Duodenal mucosa (tissue), 2 donors: Measurements from ENCODE around the gene PARD6A.

Experiments used
- H3K27ac ChIP-seq: one replicate; pipeline ENCODE4 v1.7.0; 2013; ENCODE audit warnings: low read depth, low read length
- H3K27me3 ChIP-seq, 2 donors: one replicate each; pipeline ENCODE4 v1.7.0; 2013; ENCODE audit warnings: low read length in 2 of 2, control low read depth in 1 of 2; ENCODE audit not compliant: insufficient read depth in 2 of 2, control insufficient read depth in 1 of 2
- H3K36me3 ChIP-seq, 2 donors: one replicate each; pipeline ENCODE4 v1.7.0; 2013; ENCODE audit warnings: low read length in 2 of 2, control low read depth in 1 of 2; ENCODE audit not compliant: insufficient read depth in 2 of 2, control insufficient read depth in 1 of 2
- H3K4me1 ChIP-seq, 2 donors: one replicate each; pipeline ENCODE4 v1.7.0; 2013; ENCODE audit warnings: low read length in 2 of 2, control low read depth in 1 of 2; ENCODE audit not compliant: insufficient read depth in 2 of 2, control insufficient read depth in 1 of 2
- H3K4me3 ChIP-seq, 2 donors: one replicate each; pipeline ENCODE4 v1.7.0; 2013; ENCODE audit warnings: low read length in 2 of 2, low read depth in 1 of 2
- H3K9ac ChIP-seq, 2 donors: one replicate each; pipeline ENCODE4 v1.7.0; 2013; ENCODE audit warnings: low read length in 2 of 2, low read depth in 1 of 2
- H3K9me3 ChIP-seq, 2 donors: one replicate each; pipeline ENCODE4 v1.7.0; 2013; ENCODE audit warnings: low read length in 2 of 2, control low read depth in 1 of 2; ENCODE audit not compliant: control insufficient read depth in 1 of 2

PARD6A gene

GRCh38 chr16:67647111-67647651 lies 13.6 kb upstream of the PARD6A start:
- H3K9me3 ChIP-seq, result no peaks in the 10 kb centered on the region
- peaks cover 54% of the 10 kb centered on the region in 2 donors for H3K27me3 ChIP-seq
- H3K4me1 ChIP-seq, result peaks cover 0 to 12% of the 10 kb centered on the region in 2 donors
- no peak overlapping the region for H3K27ac ChIP-seq
- H3K36me3 ChIP-seq, result peaks cover 0 to 4% of the 10 kb centered on the region in 2 donors
- H3K9ac ChIP-seq, result no peak overlapping the region
- no peak overlapping the region for H3K4me3 ChIP-seq

- H3K4me3 ChIP-seq, result no peak overlapping the region
- H3K4me1 ChIP-seq, result peaks cover 0 to 12% of the 10 kb centered on the region in 2 donors
- no peaks in the 10 kb centered on the region for H3K9me3 ChIP-seq
- no peak overlapping the region for H3K27ac ChIP-seq
- no peak overlapping the region for H3K9ac ChIP-seq
- H3K36me3 ChIP-seq, result peaks cover 0 to 4% of the 10 kb centered on the region in 2 donors
- peaks cover 54 to 57% of the 10 kb centered on the region in 2 donors for H3K27me3 ChIP-seq
Observed at GRCh38 chr16:67647681-67648080, 13.1 kb upstream of the PARD6A start.

GRCh38 chr16:67648088-67648763 lies 12.5 kb upstream of the PARD6A start:
- H3K9ac ChIP-seq, result no peak overlapping the region
- no peak overlapping the region for H3K27ac ChIP-seq
- H3K4me3 ChIP-seq, result no peak overlapping the region
- no peaks in the 10 kb centered on the region for H3K9me3 ChIP-seq
- H3K4me1 ChIP-seq, result peaks cover 0 to 13% of the 10 kb centered on the region in 2 donors
- peaks cover 0 to 4% of the 10 kb centered on the region in 2 donors for H3K36me3 ChIP-seq
- H3K27me3 ChIP-seq, result peaks cover 55 to 57% of the 10 kb centered on the region in 2 donors

- H3K27ac ChIP-seq, result no peak overlapping the region
- peaks cover 59 to 61% of the 10 kb centered on the region in 2 donors for H3K27me3 ChIP-seq
- H3K4me1 ChIP-seq, result peaks cover 0 to 14% of the 10 kb centered on the region in 2 donors
- no peak overlapping the region for H3K9ac ChIP-seq
- peaks cover 0 to 4% of the 10 kb centered on the region in 2 donors for H3K36me3 ChIP-seq
- no peak overlapping the region for H3K4me3 ChIP-seq
- no peaks in the 10 kb centered on the region for H3K9me3 ChIP-seq
Observed at GRCh38 chr16:67648764-67649407, 11.9 kb upstream of the PARD6A start.

GRCh38 chr16:67649494-67649931 lies 11.2 kb upstream of the PARD6A start:
- Histone ChIP-seq H3K4me3 (no peak overlapping the region), H3K27me3 (peaks cover 63 to 64% of the 10 kb centered on the region in 2 donors), H3K4me1 (peaks cover 0 to 14% of the 10 kb centered on the region in 2 donors)

GRCh38 chr16:67650023-67650422 lies 10.7 kb upstream of the PARD6A start:
- no peak overlapping the region for H3K27ac ChIP-seq
- peaks cover 0 to 4% of the 10 kb centered on the region in 2 donors for H3K36me3 ChIP-seq
- H3K9ac ChIP-seq, result no peak overlapping the region
- peaks cover 66 to 67% of the 10 kb centered on the region in 2 donors for H3K27me3 ChIP-seq
- H3K4me1 ChIP-seq, result peaks cover 0 to 14% of the 10 kb centered on the region in 2 donors
- H3K9me3 ChIP-seq, result no peaks in the 10 kb centered on the region
- no peak overlapping the region for H3K4me3 ChIP-seq

More at GRCh38 chr16:67649494-67649931, 11.2 kb upstream of the PARD6A start:
- Histone ChIP-seq H3K9ac (no peak overlapping the region), H3K27ac (no peak overlapping the region), H3K9me3 (no peaks in the 10 kb centered on the region), H3K36me3 (peaks cover 0 to 4% of the 10 kb centered on the region in 2 donors)

GRCh38 chr16:67651039-67651438 lies 9.7 kb upstream of the PARD6A start:
- H3K9ac ChIP-seq, result no peak overlapping the region
- H3K36me3 ChIP-seq, result peaks cover 0 to 4% of the 10 kb centered on the region in 2 donors
- no peak overlapping the region for H3K4me3 ChIP-seq
- H3K27ac ChIP-seq, result no peak overlapping the region
- H3K27me3 ChIP-seq, result peaks cover 58 to 65% of the 10 kb centered on the region in 2 donors
- no peaks in the 10 kb centered on the region for H3K9me3 ChIP-seq
- H3K4me1 ChIP-seq, result peaks cover 0 to 6% of the 10 kb centered on the region in 2 donors

- no peak overlapping the region for H3K27ac ChIP-seq
- peaks cover 0 to 6% of the 10 kb centered on the region in 2 donors for H3K4me1 ChIP-seq
- H3K36me3 ChIP-seq, result peaks cover 0 to 4% of the 10 kb centered on the region in 2 donors
- no peaks in the 10 kb centered on the region for H3K9me3 ChIP-seq
- peaks cover 54 to 60% of the 10 kb centered on the region in 2 donors for H3K27me3 ChIP-seq
- no peak overlapping the region for H3K9ac ChIP-seq
- no peak overlapping the region for H3K4me3 ChIP-seq
Observed at GRCh38 chr16:67651847-67652246, 8.9 kb upstream of the PARD6A start.

- no peak overlapping the region for H3K27ac ChIP-seq
- H3K36me3 ChIP-seq, result peaks cover 2 to 6% of the 10 kb centered on the region in 2 donors
- peaks cover 0 to 6% of the 10 kb centered on the region in 2 donors for H3K4me1 ChIP-seq
- no peak overlapping the region for H3K4me3 ChIP-seq
- H3K9me3 ChIP-seq, result no peaks in the 10 kb centered on the region
- peaks cover 54 to 58% of the 10 kb centered on the region in 2 donors for H3K27me3 ChIP-seq
- H3K9ac ChIP-seq, result no peak overlapping the region
Observed at GRCh38 chr16:67652578-67653127, 8.1 kb upstream of the PARD6A start.
